HepG2 (cell line): ENCODE data around the gene AGBL1. TPM values are rescaled to one million over a fixed set of nuclear protein-coding genes. Genes with fewer than 3 reads are reported as not detected.

Experiments
- ATAC-seq: fragments of 200-7000 bp; cut with Tn5 transposase; 3 replicates; pipeline ENCODE4 v1.9.1; 2020; ENCODE audit warnings: mild to moderate bottlenecking, moderate library complexity
- BruUV-seq: library from RNA; stranded (reverse); fragments of 400-500 nt; replicated peaks from 2 replicates; lab custom pipeline; 2021; lab: Mats Ljungman, UMichigan
- CTCF ChIA-PET: fragments of 300-600 bp; formaldehyde crosslinking; extraction: SDS; loops from one replicate; lab custom pipeline; 2021; ENCODE audit warnings: low total read pairs, inconsistent platforms, low intra/inter-chr PET ratio; lab: Yijun Ruan, JAX
- POLR2A ChIA-PET: fragments of 350-600 bp; sonication (Branson Sonifier 250); formaldehyde crosslinking; loops from one replicate; lab custom pipeline; 2020; ENCODE audit warnings: antibody characterized with exemption, inconsistent platforms; lab: Yijun Ruan, JAX
- DNase-seq: peaks from one replicate; pipeline ENCODE4 v3.0.0-alpha.2; 2015; ENCODE audit warnings: low spot score
- FAIRE-seq: peaks from 3 replicates; lab custom pipeline; 2011; peaks lifted over from hg19 to GRCh38; lab: Jason Lieb, UNC
- H2AFZ ChIP-seq: one replicate; pipeline ENCODE4 v1.6.1; 2011; ENCODE audit warnings: low read length, inconsistent platforms
- H3K27ac ChIP-seq: fragments of 300-600 bp; 3 replicates; pipeline ENCODE4 v1.8.0; 2011; ENCODE audit warnings: mixed run types, mild to moderate bottlenecking, mixed read lengths, low read length, inconsistent platforms; ENCODE audit not compliant: insufficient read depth; ENCODE audit errors: extremely low read length
- H3K27me3 ChIP-seq, 2 experiments: fragments of 200-600 bp in 1 of 2; 2 replicates in 1 of 2; 3 replicates in 1 of 2; pipeline versions ENCODE4 v1.6.0 to v1.8.0; 2011; ENCODE audit warnings: low read length in 2 of 2, mild to moderate bottlenecking in 2 of 2, moderate library complexity in 2 of 2, inconsistent platforms in 1 of 2; ENCODE audit not compliant: insufficient read depth in 2 of 2, control insufficient read depth in 1 of 2
- H3K36me3 ChIP-seq, 2 experiments: fragments of 200-600 bp in 1 of 2; replicated peaks in 1 of 2; 2 replicates in 1 of 2; 3 replicates in 1 of 2; pipeline versions ENCODE4 v1.5.1 to v1.8.0; 2011; ENCODE audit warnings: low read length in 2 of 2, inconsistent platforms in 1 of 2; ENCODE audit not compliant: insufficient read depth in 2 of 2, control insufficient read depth in 1 of 2
- H3K4me1 ChIP-seq: 2 replicates; pipeline ENCODE4 v1.5.1; 2012; ENCODE audit warnings: low read length, inconsistent platforms; ENCODE audit not compliant: insufficient read depth
- H3K4me2 ChIP-seq: 2 replicates; pipeline ENCODE4 v1.6.0; 2011; ENCODE audit warnings: low read depth, low read length, inconsistent platforms
- H3K4me3 ChIP-seq, 3 experiments: fragments of 200-600 bp in 1 of 3; sonication (generic), shearing (Covaris generic) in 1 of 3; replicated peaks in 1 of 3; 2 replicates each; pipeline ENCODE4 v1.5.1; 2011 to 2016; ENCODE audit warnings: low read length in 3 of 3, inconsistent platforms in 2 of 3, low read depth in 2 of 3, mild to moderate bottlenecking in 2 of 3, control low read depth in 1 of 3, mixed read lengths in 1 of 3; ENCODE audit not compliant: insufficient read depth in 1 of 3
- H3K79me2 ChIP-seq: one replicate; pipeline ENCODE4 v1.6.1; 2011; ENCODE audit warnings: low read length, inconsistent platforms; ENCODE audit not compliant: insufficient read depth
- H3K9ac ChIP-seq: 2 replicates; pipeline ENCODE4 v1.6.0; 2011; ENCODE audit warnings: mild to moderate bottlenecking, low read depth, low read length, inconsistent platforms; ENCODE audit not compliant: insufficient read depth
- H3K9me3 ChIP-seq: 2 replicates; pipeline ENCODE4 v1.5.1; 2012; ENCODE audit warnings: mild to moderate bottlenecking, low read length
- H4K20me1 ChIP-seq: 2 replicates; pipeline ENCODE4 v1.6.0; 2011; ENCODE audit warnings: inconsistent platforms, mild to moderate bottlenecking, low read length, moderate library complexity; ENCODE audit not compliant: insufficient read depth
- ATAD3A ChIP-seq: sonication (generic); formaldehyde crosslinking; IDR thresholded peaks from 2 replicates; pipeline ENCODE4 v1.4.0; 2020; ENCODE audit warnings: missing genetic modification reagents
- ATF7-NPFF ChIP-seq: sonication (generic); formaldehyde crosslinking; IDR thresholded peaks from 2 replicates; pipeline ENCODE4 v1.8.1; 2023; ENCODE audit warnings: mild to moderate bottlenecking, low read depth, missing genetic modification reagents, moderate library complexity
- HNRNPK ChIP-seq: fragments of 200-400 bp; formaldehyde crosslinking; IDR thresholded peaks from 2 replicates; pipeline ENCODE4 v1.6.1; 2018; ENCODE audit warnings: low read length, low read depth, moderate library complexity, mild to moderate bottlenecking; ENCODE audit not compliant: poor library complexity, severe bottlenecking
- KLF12 ChIP-seq: sonication (generic); formaldehyde crosslinking; IDR thresholded peaks from 2 replicates; pipeline ENCODE4 v1.4.0; 2020; ENCODE audit warnings: missing genetic modification reagents, borderline replicate concordance
- MNT ChIP-seq: fragments of 450-650 bp; IDR thresholded peaks from 2 replicates; pipeline ENCODE4 v1.6.1; 2016
- MTF2 ChIP-seq: sonication (generic); formaldehyde crosslinking; IDR thresholded peaks from 2 replicates; pipeline ENCODE4 v1.5.0; 2020; ENCODE audit warnings: missing genetic modification reagents, borderline replicate concordance
- NR2F2 ChIP-seq: IDR thresholded peaks from 2 replicates; pipeline ENCODE4 v1.6.1; 2012; ENCODE audit warnings: low read depth, inconsistent platforms, borderline replicate concordance
- PRDM4 ChIP-seq: sonication (generic); formaldehyde crosslinking; IDR thresholded peaks from 2 replicates; pipeline ENCODE4 v1.9.0; 2021; ENCODE audit warnings: missing genetic modification reagents, borderline replicate concordance
- TCF12 ChIP-seq, 2 experiments: fragments of 450-650 bp in 1 of 2; sonication (generic) in 1 of 2; formaldehyde crosslinking in 1 of 2; IDR thresholded peaks; 2 replicates each; pipeline versions ENCODE4 v1.6.1 to v1.8.0; 2017 to 2022; ENCODE audit warnings: antibody characterized with exemption in 1 of 2, mild to moderate bottlenecking in 1 of 2, missing genetic modification reagents in 1 of 2, moderate library complexity in 1 of 2
- ZBTB10 ChIP-seq: sonication (generic); formaldehyde crosslinking; IDR thresholded peaks from 2 replicates; pipeline ENCODE4 v1.4.0; 2020; ENCODE audit warnings: missing genetic modification reagents, borderline replicate concordance
- ZC3H13 ChIP-seq: sonication (generic); formaldehyde crosslinking; IDR thresholded peaks from 2 replicates; pipeline ENCODE4 v1.8.1; 2023; ENCODE audit warnings: mild to moderate bottlenecking, missing genetic modification reagents, moderate library complexity
- ZKSCAN8 ChIP-seq: IDR thresholded peaks from 2 replicates; pipeline ENCODE4 v1.6.1; 2016; ENCODE audit warnings: borderline replicate concordance, missing genetic modification reagents, missing compliant biosample characterization
- ZNF343 ChIP-seq: sonication (generic); formaldehyde crosslinking; IDR thresholded peaks from 2 replicates; pipeline ENCODE4 v1.4.0; 2020; ENCODE audit warnings: mild to moderate bottlenecking, missing genetic modification reagents
- WGBS: methylation state at CpG from one replicate; pipeline ENCODE4 v1.1.6; 2017; ENCODE audit warnings: low lambda C conversion rate; 5-methylcytosine and 5-hydroxymethylcytosine counted together
- in situ Hi-C: cut with HindIII; loops from 2 replicates; pipeline ENCODE4 v1.10.0; 2017; ENCODE audit warnings: low pct_unique_long_range_greater_than_20kb; ENCODE audit not compliant: extremely low pct_ligation_motif_present
- intact Hi-C: fragments of 100-400 bp; cut with micrococcal nuclease; formaldehyde crosslinking; loops from one replicate; pipeline ENCODE4 v1.10.0; 2022; ENCODE audit not compliant: unreplicated experiment
- polyA plus RNA-seq, 8 experiments: library from polyadenylated mRNA; depleted of rRNA in 3 of 8; stranded (reverse) in 7 of 8; unstranded in 1 of 8; fragments of >200 nt; fragmentation: Illumina TruSeq in 4 of 8; extraction: Trizol in 4 of 8; gene quantifications; 2 replicates each; pipeline versions ENCODE4 v1.2.1 to v1.2.3, GENCODE V29; 2011 to 2016; ENCODE audit warnings: low read depth in 4 of 8, missing spikeins in 1 of 8, mixed read lengths in 1 of 8; ENCODE audit not compliant: insufficient read depth in 1 of 8
- total RNA-seq, 5 experiments: library from RNA; depleted of rRNA; stranded (reverse); fragments of >200 nt; fragmentation: Illumina TruSeq; extraction: Trizol; gene quantifications; 2 replicates each; pipeline ENCODE4 v1.2.3, GENCODE V29; 2016; ENCODE audit warnings: low read depth in 1 of 5

Gene AGBL1
- total and polyA plus RNA-seq, 2 of the 13 experiments (the other 11 are each of a cell fraction or from before 2014, with no cell fraction given), result 0.01 TPM; not detected in 1

GRCh38 chr15:86413191-86413590 lies 333.5 kb downstream of the AGBL1 start (continued):
- TF ChIP-seq MNT (no peak), ZKSCAN8 (CRISPR knock-in tag) (no peak), ATF7-NPFF (no peak), ZC3H13 (CRISPR knock-in tag) (no peak), TCF12 (IDR thresholded peaks at IDR 0.05) (no peak), TCF12 (CRISPR knock-in tag; IDR thresholded peaks at IDR 0.05) (no peak), KLF12 (no peak), ATAD3A (CRISPR knock-in tag) (no peak), HNRNPK (no peak)

GRCh38 chr15:86425746-86426145 lies 346.1 kb downstream of the AGBL1 start:
- H3K4me2 ChIP-seq, result no peak overlapping the region
- no TSS peak for BruUV-seq
- H2AFZ ChIP-seq, result no peak overlapping the region
- H3K27me3 ChIP-seq, result no peaks in the 10 kb centered on the region
- H3K27ac ChIP-seq, result no peak overlapping the region
- peaks cover 65% of the 10 kb centered on the region for H3K9me3 ChIP-seq
- DNase-seq (no peak), ATAC-seq (no peak)
- intact Hi-C loops, result no loop called here
- WGBS, result 0% methylated on average over 3 of the region's 3 CpGs
- TF ChIP-seq ZBTB10 (CRISPR knock-in tag) (no peak), NR2F2 (no peak), PRDM4 (CRISPR knock-in tag) (no peak), ZNF343 (CRISPR knock-in tag) (no peak), MTF2 (CRISPR knock-in tag) (no peak)
- TF ChIP-seq, all 625 proteins: peak for 0
- Histone ChIP-seq H3K36me3 (no peaks in the 10 kb centered on the region), H3K79me2 (no peaks in the 10 kb centered on the region), H3K4me1 (no peaks in the 10 kb centered on the region), H4K20me1 (no peaks in the 10 kb centered on the region), H3K9ac (no peak overlapping the region), H3K4me3 (no peak overlapping the region)
- ChIA-PET CTCF (no interaction called here), POLR2A (no interaction called here)
- in situ Hi-C loops, result no loop called here
- no peak for FAIRE-seq
